GM19023 (cell line): ENCODE measurements around the gene SHROOM3.

Source experiments
- ATAC-seq: cut with Tn5 transposase; IDR thresholded peaks from one replicate; pipeline ENCODE4 v1.9.1; 2021; ENCODE audit warnings: mild to moderate bottlenecking, moderate library complexity; ENCODE audit not compliant: unreplicated experiment

SHROOM3 gene

GRCh38 chr4:76563454-76564122, 128.6 kb downstream of the SHROOM3 start:
- no peak for ATAC-seq

GRCh38 chr4:76564123-76564915, 129.3 kb downstream of the SHROOM3 start:
- ATAC-seq: no peak

GRCh38 chr4:76568262-76568661, 133.2 kb downstream of the SHROOM3 start:
- ATAC-seq: no peak

- no peak for ATAC-seq
These were observed 134.2 kb downstream of the SHROOM3 start for GRCh38 chr4:76569225-76569624.

- no peak for ATAC-seq
These were observed 134.7 kb downstream of the SHROOM3 start for GRCh38 chr4:76569706-76570105.

- ATAC-seq: no peak
These were observed 135.3 kb downstream of the SHROOM3 start for GRCh38 chr4:76570141-76570973.

GRCh38 chr4:76571274-76571673, 136.2 kb downstream of the SHROOM3 start:
- no peak for ATAC-seq

- no peak for ATAC-seq
These were observed 137.2 kb downstream of the SHROOM3 start for GRCh38 chr4:76572224-76572623.

GRCh38 chr4:76576824-76577223, 141.8 kb downstream of the SHROOM3 start:
- no peak for ATAC-seq

GRCh38 chr4:76578002-76578560, 143.1 kb downstream of the SHROOM3 start:
- ATAC-seq: no peak

- no peak for ATAC-seq
These were observed 144.8 kb downstream of the SHROOM3 start for GRCh38 chr4:76579596-76580375.

- no peak for ATAC-seq
These were observed 146.3 kb downstream of the SHROOM3 start for GRCh38 chr4:76581077-76581962.

- no peak for ATAC-seq
These were observed 147.2 kb downstream of the SHROOM3 start for GRCh38 chr4:76582074-76582816.

GRCh38 chr4:76582817-76583087, 147.7 kb downstream of the SHROOM3 start:
- no peak for ATAC-seq

GRCh38 chr4:76584241-76585152, 149.5 kb downstream of the SHROOM3 start:
- no peak for ATAC-seq

GRCh38 chr4:76585272-76585671, 150.2 kb downstream of the SHROOM3 start:
- no peak for ATAC-seq

- ATAC-seq: peak; percentile 97
These were observed 150.9 kb downstream of the SHROOM3 start for GRCh38 chr4:76585897-76586360.

- ATAC-seq: no peak
These were observed 153.2 kb downstream of the SHROOM3 start for GRCh38 chr4:76588274-76588673.
